C1 segment of cervical spinal cord (tissue), 14 donors: ENCODE data around the gene MOB3B.
"Not testable (repeated sequence)": the region's sequence is repeated elsewhere in the genome, so short reads cannot be mapped to it uniquely, and the experiment has no call there.

Experiments used
- DNase-seq, 14 donors: peaks; one replicate each; lab custom pipeline; 2025; lab: John Stamatoyannopoulos, UW

The MOB3B gene

GRCh38 chr9:27425827-27426510, 103.6 kb downstream of the MOB3B start:
- DNase-seq = no peak

DNA sequence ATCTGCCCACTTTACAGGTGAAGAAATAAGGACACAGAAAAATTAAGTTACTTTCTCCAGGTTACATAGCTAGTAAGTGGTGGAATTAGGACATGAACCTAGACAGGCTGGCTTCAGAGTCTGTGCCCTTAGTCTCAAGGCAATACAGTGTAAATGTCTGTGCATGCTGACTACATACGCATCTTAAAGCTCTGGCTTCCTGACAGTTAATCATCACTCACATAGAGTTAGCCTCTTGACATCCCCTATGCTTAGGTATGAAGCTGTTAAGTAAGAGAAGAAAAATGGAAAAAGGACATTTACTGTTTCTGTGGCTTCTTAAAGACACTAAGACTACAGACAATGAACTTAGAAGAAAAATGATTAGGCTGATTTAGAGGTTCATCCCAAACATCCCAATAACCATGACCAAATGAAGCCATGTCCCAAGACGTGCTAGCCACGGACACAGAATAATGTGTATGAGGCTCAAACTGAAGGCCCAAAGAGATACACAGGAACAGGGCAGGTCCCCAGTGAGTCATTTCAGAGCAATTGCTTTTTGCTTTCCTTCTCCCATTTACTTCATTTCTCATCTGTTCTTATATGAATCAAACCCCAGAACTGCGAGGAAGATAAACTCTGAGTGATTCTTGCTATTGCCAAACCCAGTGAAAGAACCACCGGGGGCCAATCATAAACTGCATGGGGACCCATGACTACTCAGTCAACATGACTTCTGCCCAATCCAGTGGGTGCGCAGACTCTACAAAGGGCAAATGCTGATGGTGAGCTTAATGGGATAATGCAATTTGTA, 105.5 kb downstream of the MOB3B start:
- DNase-seq = no peak

- no peak for DNase-seq
These were observed 107.3 kb downstream of the MOB3B start for GRCh38 chr9:27422279-27422834.

DNA sequence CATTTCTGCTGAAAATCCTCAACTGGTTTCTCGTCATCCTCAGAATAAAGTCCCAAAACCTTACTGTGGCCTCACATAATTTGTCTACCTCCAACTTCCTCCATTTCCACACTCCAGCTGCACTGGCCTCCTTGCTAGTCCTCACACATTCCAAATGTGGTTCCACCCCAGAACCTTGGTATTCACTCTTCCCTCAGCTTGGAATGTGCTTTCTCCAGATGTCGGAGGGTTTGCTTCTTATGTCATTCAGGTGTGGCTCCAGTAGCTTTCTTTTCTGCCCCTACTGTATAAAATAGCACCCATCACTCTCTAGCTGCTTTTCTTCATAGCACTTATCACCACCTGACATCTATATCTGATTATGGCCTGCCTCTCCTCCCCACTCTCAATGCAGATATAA, 108.0 kb downstream of the MOB3B start:
- no peak for DNase-seq

- DNase-seq = not testable (repeated sequence)
These were observed 110.1 kb downstream of the MOB3B start for GRCh38 chr9:27419558-27419957.

- no peak for DNase-seq
These were observed 115.3 kb downstream of the MOB3B start for GRCh38 chr9:27414220-27414761.

GRCh38 chr9:27413511-27414219, 115.9 kb downstream of the MOB3B start:
- peak in 1 of 14 donors; percentile 58 for DNase-seq

- DNase-seq = no peak
These were observed 116.7 kb downstream of the MOB3B start for GRCh38 chr9:27412963-27413362.

DNA sequence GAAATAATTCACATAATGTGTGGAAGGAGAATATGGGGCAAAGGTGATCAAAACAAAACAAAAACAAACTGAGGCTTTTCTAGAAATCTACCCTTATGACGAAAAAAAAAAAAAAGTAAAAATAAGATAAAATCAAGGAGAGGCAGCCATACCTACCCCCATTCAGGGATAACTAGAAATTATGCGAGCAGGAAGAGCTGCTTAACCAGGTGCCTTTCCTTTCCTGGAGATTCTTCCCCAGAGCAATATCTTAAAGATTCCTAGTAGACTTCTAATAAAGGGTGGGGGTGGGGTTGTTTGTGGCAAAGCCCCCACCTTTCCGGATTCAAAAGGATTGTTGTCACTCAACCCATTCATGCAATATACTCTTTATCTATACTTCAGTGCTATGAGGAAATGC, 117.5 kb downstream of the MOB3B start:
- no peak for DNase-seq

DNA sequence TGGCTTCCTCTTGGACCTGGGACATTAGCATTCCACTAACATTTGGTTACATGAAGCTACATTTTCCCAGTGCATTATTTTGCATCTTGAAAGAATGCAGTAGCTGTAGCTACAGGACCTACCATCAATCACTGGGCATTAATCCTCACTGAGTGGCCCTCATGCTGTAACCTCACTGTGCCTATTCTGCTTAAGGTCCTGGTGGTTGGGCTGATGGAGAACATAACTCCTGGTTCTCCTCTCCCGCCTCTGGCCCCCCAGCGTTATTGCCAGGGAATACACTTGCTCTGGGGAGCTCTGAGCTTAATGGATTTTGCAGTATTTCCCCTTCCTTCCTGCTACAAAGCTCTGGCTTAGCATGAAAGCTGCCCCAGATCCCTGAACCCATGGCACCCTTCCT, 121.1 kb downstream of the MOB3B start:
- DNase-seq = no peak

GRCh38 chr9:27408001-27408400, 121.6 kb downstream of the MOB3B start:
- no peak for DNase-seq

GRCh38 chr9:27407491-27407890, 122.1 kb downstream of the MOB3B start:
- no peak for DNase-seq

DNA sequence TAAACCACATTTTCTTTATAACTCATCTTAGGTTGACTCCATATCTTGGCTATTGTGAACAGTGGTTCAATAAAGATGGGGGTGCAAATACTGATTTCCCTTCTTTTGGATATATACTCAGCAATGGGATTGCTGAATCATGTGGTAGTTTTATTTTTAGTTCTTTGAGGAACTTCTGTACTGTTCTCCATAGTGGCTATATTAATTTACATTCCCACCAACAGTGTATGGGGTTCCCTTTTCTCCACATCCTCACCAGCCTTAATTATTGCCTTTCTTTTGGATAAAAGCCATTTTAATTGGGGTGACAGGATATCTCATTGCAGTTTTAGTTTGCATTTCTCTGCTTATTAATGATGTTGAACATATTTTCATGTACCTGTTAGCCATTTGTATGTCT, 125.0 kb downstream of the MOB3B start:
- DNase-seq = no peak

DNA sequence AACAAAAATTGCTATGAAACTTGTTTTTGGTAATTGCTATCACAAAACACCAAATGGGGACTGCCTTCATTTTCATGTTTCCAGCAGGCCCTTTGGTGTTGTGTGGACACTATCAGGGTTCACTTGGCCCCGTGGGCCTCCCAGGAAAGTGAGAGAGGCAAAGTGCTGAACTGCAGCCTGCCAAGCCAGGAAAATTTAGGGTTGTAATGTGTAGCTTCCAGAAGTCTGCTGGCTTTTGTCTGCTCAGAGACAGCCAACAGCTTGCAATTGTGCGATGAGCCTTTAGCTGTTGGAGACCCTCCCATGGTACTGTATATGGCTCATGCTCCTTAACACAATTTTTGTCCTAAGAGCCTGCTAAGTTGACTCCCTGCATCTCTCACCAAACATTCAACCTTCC, 127.0 kb downstream of the MOB3B start:
- DNase-seq = no peak

GRCh38 chr9:27400334-27400880, 129.2 kb downstream of the MOB3B start:
- no peak for DNase-seq

- no peak for DNase-seq
These were observed 130.5 kb downstream of the MOB3B start for GRCh38 chr9:27398982-27399653.

GRCh38 chr9:27396495-27396894, 133.1 kb downstream of the MOB3B start:
- DNase-seq = no peak

DNA sequence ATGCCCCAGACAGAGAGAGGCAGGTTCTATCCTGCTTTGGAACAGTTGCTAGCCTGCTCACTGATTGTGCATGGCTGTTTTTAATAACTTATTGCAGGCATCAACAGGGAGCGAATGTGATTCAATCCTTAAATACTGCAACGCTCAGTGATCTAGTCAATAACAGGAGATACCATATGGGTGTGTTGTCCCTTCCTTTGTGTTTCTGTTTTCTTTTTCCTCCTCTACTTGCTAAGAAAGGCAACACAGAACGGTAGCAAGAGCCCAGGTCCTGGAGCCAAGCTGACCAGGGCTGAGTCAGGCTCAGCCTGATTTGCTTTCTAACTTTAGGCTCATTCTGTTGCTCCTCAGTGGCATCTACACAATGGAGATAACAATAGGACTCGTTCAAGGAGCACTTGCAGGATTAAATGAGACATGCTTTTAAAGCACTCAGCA, 134.1 kb downstream of the MOB3B start:
- DNase-seq = peak in 2 of 14 donors; percentile 19 to 23

DNA sequence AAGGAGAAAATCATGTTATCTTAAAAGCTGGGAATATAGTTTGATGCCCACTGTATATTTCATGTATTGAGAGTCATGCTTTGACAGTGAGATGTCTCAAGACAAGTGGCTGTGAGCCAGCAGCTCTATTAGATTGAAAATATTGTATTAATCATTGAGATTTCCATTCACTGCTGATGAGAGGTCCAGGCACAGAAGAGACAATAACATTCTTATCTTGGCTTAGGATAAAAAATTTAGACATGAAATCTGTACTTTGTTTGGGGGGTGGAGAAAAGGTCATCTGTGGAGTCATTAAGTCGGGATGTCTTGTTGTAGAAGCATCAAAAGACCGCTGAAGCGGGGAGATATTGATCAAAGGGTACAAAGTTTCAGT, 134.8 kb downstream of the MOB3B start:
- no peak for DNase-seq

DNA sequence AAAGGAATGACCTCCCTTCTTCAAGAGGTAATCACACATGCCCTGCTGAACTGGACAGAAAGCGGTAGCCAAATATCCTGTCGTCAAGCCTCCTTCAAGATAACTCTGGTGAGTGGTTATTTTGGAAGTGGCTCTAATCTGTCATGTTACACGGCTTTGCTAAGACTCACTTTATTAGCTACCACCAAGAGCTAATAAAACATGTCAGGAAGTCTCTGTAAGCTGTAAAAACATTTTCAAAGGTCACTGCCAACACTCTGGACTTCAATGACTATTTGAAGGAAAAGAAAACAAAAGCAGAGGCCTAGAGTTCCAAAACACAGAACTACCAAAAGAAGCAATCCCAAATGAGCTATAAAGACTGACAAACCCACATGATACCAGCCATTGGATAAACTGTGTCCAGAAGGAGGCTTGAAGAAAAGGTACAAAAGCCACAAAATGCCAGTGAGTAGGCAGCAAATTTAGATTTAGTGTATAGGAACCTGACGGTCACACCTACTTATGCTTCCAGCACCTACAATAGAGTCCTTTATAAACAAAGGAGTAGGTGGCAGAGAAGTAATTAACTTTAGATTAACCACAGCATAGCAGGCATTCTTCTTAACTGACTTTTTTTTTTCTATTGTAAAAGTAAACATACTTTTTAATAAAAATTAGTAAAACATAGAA, 135.3 kb downstream of the MOB3B start:
- DNase-seq = no peak
